Measurements from ENCODE around the gene NAV1. TPM values are rescaled to one million over a fixed set of nuclear protein-coding genes. Genes with fewer than 3 reads are reported as not detected.

Gene NAV1
- total and polyA plus RNA-seq, 9 of the 15 experiments (the other 6 are each of a cell fraction or from before 2014, with no cell fraction given): 0.91 to 16.8 (median 3.2) TPM

GRCh38 chr1:201505503-201505890, 33.4 kb upstream of the NAV1 start:
- no peaks in the 10 kb centered on the region for H3K9me1 ChIP-seq (ENCODE audit: control insufficient read depth, insufficient read depth, low read length)
- H3K27me3 ChIP-seq (ENCODE audit: control insufficient read depth in 2 of 2, insufficient read depth in 2 of 2, low read length in 2 of 2): peaks cover 0 to 6% of the 10 kb centered on the region in 2 experiments; a peak in 1 of 5 replicates
- BruUV-seq (replicated peaks): TSS peak; percentile 39
- no peak overlapping the region for H2AFZ ChIP-seq (ENCODE audit: low read depth, low read length)
- intact Hi-C loops (cut with micrococcal nuclease): no loop called here
- H3K4me3 ChIP-seq: no peak overlapping the region
- DNase-seq (ENCODE audit: extremely low read depth in 1 of 4, low spot score in 3 of 4) (no peak), FAIRE-seq (no peak), ATAC-seq (no peak)
- H3K4me2 ChIP-seq (ENCODE audit: insufficient read depth, low read length): no peak overlapping the region
- peak overlapping the region in 1 of 2 experiments; percentile 12; a peak in 1 of 4 replicates for H3K9ac ChIP-seq (ENCODE audit: insufficient read depth in 1 of 2, low read depth in 2 of 2, low read length in 2 of 2)
- H3K36me3 ChIP-seq (ENCODE audit: control insufficient read depth, insufficient read depth, low read length): no peaks in the 10 kb centered on the region
- H3K79me2 ChIP-seq (ENCODE audit: control insufficient read depth, insufficient read depth, low read length): no peaks in the 10 kb centered on the region
- no peaks in the 10 kb centered on the region for H3K9me3 ChIP-seq (replicated peaks; ENCODE audit: control insufficient read depth, insufficient read depth, low read depth, low read length)
- CTCF ChIA-PET (ENCODE audit: low intra/inter-chr PET ratio): interaction anchor here (1.0 kb wide), 1 partner anchor 23 kb away, joined by 5 read pairs; no protein-coding TSS in a partner anchor
- WGBS (ENCODE audit: insufficient coverage, low coverage, missing lambda C conversion rate): 34% methylated on average over 4 of the region's 4 CpGs
- peaks cover 11 to 13% of the 10 kb centered on the region in 2 experiments for H3K4me1 ChIP-seq (replicated peaks in 1 of 2; ENCODE audit: control insufficient read depth in 2 of 2, insufficient read depth in 2 of 2, low read length in 2 of 2)
- TF ChIP-seq ZNF134 (CRISPR knock-in tag; conservative IDR thresholded peaks at IDR 0.05) (no peak), CBFB (CRISPR knock-in tag; IDR thresholded peaks at IDR 0.05) (no peak), CSDE1 (IDR thresholded peaks at IDR 0.05) (no peak), GTF2B (IDR thresholded peaks at IDR 0.05; ENCODE audit: extremely low read depth, insufficient read length) (no peak), SUPT5H (IDR thresholded peaks at IDR 0.05) (no peak), EZH2 (IDR thresholded peaks at IDR 0.05; ENCODE audit: borderline replicate concordance, low read depth, low read length) (no peak), NEUROD1 (IDR thresholded peaks at IDR 0.05; ENCODE audit: borderline replicate concordance, low read depth, low read length, partially characterized antibody) (no peak)
- in situ Hi-C loops (cut with MboI): no loop called here
- H3K27ac ChIP-seq (ENCODE audit: extremely low read depth, low read depth, low read length): no peak overlapping the region
- no peaks in the 10 kb centered on the region for H4K20me1 ChIP-seq (replicated peaks; ENCODE audit: control insufficient read depth, insufficient read depth, low read length)
- POLR2A ChIA-PET: interaction anchor here (1.1 to 1.4 kb wide), 2 partner anchors 9 to 19 kb away, joined by 5 to 6 read pairs; no protein-coding TSS in a partner anchor

Measured in K562 (cell line).